A549 (cell line): ENCODE measurements around the gene FCHSD1. TPM values are rescaled to one million over a fixed set of nuclear protein-coding genes. Genes with fewer than 3 reads are reported as not detected.

Source experiments
- ATAC-seq, 2 experiments: fragments of 200-7000 bp in 1 of 2; fragments of >200 bp in 1 of 2; cut with Nextera tagmentation in 1 of 2; cut with Tn5 transposase in 1 of 2; 3 replicates each; pipeline versions ENCODE4 v1.8.0 to v1.9.1; 2018 to 2020; ENCODE audit warnings: mild to moderate bottlenecking in 1 of 2, moderate library complexity in 1 of 2
- CTCF ChIA-PET: fragments of 300-600 bp; sonication (Branson Sonifier 250); formaldehyde crosslinking; extraction: SDS; loops from one replicate; lab custom pipeline; 2021; ENCODE audit warnings: antibody characterized with exemption, inconsistent platforms; lab: Yijun Ruan, JAX
- POLR2A ChIA-PET: fragments of 350-600 bp; formaldehyde crosslinking; extraction: SDS; loops from one replicate; lab custom pipeline; 2021; ENCODE audit warnings: antibody characterized with exemption, inconsistent platforms; lab: Yijun Ruan, JAX
- DNase-seq, 2 experiments: peaks; one replicate each; pipeline versions ENCODE4 v3.0.0 to v3.0.0-alpha.2; 2011 to 2016; ENCODE audit warnings: low read depth in 1 of 2, low spot score in 1 of 2
- FAIRE-seq: peaks from 2 replicates; lab custom pipeline; 2011; peaks lifted over from hg19 to GRCh38; lab: Jason Lieb, UNC
- H3K27ac ChIP-seq, 2 experiments: fragments of >200 bp; sonication (Bioruptor Twin); formaldehyde crosslinking; 3 replicates each; pipeline ENCODE4 v1.5.1; 2016 to 2017
- H3K4me1 ChIP-seq: fragments of >200 bp; sonication (Bioruptor Twin); formaldehyde crosslinking; 3 replicates; pipeline ENCODE4 v1.6.1; 2016
- H3K4me2 ChIP-seq: fragments of >200 bp; sonication (Bioruptor Twin); formaldehyde crosslinking; 3 replicates; pipeline ENCODE4 v1.6.1; 2016
- H3K4me3 ChIP-seq: fragments of >200 bp; sonication (Bioruptor Twin); formaldehyde crosslinking; 3 replicates; pipeline ENCODE4 v1.5.1; 2016
- H3K9me3 ChIP-seq: fragments of >200 bp; sonication (Bioruptor Twin); formaldehyde crosslinking; 3 replicates; pipeline ENCODE4 v1.6.1; 2016
- ATOH8 ChIP-seq: fragments of 250-450 bp; sonication (Bioruptor Pico); IDR thresholded peaks from 2 replicates; pipeline ENCODE4 v1.5.0; 2020; ENCODE audit warnings: low read depth, mild to moderate bottlenecking, moderate library complexity
- HDAC2 ChIP-seq: fragments of 200-600 bp; sonication (generic); IDR thresholded peaks from 2 replicates; pipeline ENCODE4 v1.6.1; 2016
- HEYL ChIP-seq: fragments of 250-450 bp; sonication (Bioruptor Pico); IDR thresholded peaks from 2 replicates; pipeline ENCODE4 v1.8.0; 2021; ENCODE audit warnings: mild to moderate bottlenecking, moderate library complexity
- HOXB13 ChIP-seq: fragments of 250-450 bp; sonication (Bioruptor Pico); IDR thresholded peaks from 2 replicates; pipeline ENCODE4 v1.5.0; 2020; ENCODE audit warnings: low read depth, mild to moderate bottlenecking, moderate library complexity
- JUN ChIP-seq, 2 experiments: fragments of >200 bp; sonication (Bioruptor Twin); formaldehyde crosslinking; IDR thresholded peaks; 2 replicates in 1 of 2; 3 replicates in 1 of 2; pipeline ENCODE4 v1.6.1; 2016 to 2017
- MAX ChIP-seq: IDR thresholded peaks from 2 replicates; pipeline ENCODE4 v1.6.1; 2012
- NFE2L2 ChIP-seq: fragments of 150-350 bp; conservative IDR thresholded peaks from 2 replicates; pipeline ENCODE4 v1.6.1; 2014; ENCODE audit warnings: low read length
- NR3C1 ChIP-seq: fragments of >200 bp; sonication (Bioruptor Twin); formaldehyde crosslinking; IDR thresholded peaks from 3 replicates; pipeline ENCODE4 v1.6.1; 2017
- PBX3 ChIP-seq: IDR thresholded peaks from 2 replicates; pipeline ENCODE4 v1.6.1; 2012
- REST ChIP-seq: fragments of 200-600 bp; sonication (generic); IDR thresholded peaks from 2 replicates; pipeline ENCODE4 v1.6.1; 2016; ENCODE audit warnings: antibody characterized with exemption, mild to moderate bottlenecking, moderate library complexity
- RFX5 ChIP-seq: fragments of 450-650 bp; IDR thresholded peaks from 2 replicates; pipeline ENCODE4 v1.7.1; 2014; ENCODE audit warnings: antibody characterized with exemption, mild to moderate bottlenecking, moderate library complexity
- SMC3 ChIP-seq: fragments of >200 bp; sonication (Bioruptor Twin); formaldehyde crosslinking; IDR thresholded peaks from 3 replicates; pipeline ENCODE4 v1.6.1; 2018; ENCODE audit warnings: inconsistent platforms
- TFCP2L1 ChIP-seq: fragments of 250-450 bp; sonication (Bioruptor Pico); IDR thresholded peaks from 2 replicates; pipeline ENCODE4 v1.5.0; 2021; ENCODE audit warnings: mild to moderate bottlenecking
- ZFP36 ChIP-seq: fragments of 450-650 bp; IDR thresholded peaks from 2 replicates; pipeline ENCODE4 v1.6.1; 2014; ENCODE audit warnings: borderline replicate concordance; ENCODE audit not compliant: partially characterized antibody
- ZSCAN20 ChIP-seq: fragments of 250-450 bp; sonication (Bioruptor Pico); IDR thresholded peaks from 2 replicates; pipeline ENCODE4 v1.8.0; 2022; ENCODE audit warnings: mild to moderate bottlenecking, moderate library complexity
- WGBS: methylation state at CpG from one replicate; pipeline ENCODE4 v1.1.6; 2017; ENCODE audit errors: missing lambda C conversion rate; 5-methylcytosine and 5-hydroxymethylcytosine counted together
- polyA plus RNA-seq, 4 experiments: library from polyadenylated mRNA; depleted of rRNA in 3 of 4; stranded (reverse); fragments of >200 nt; fragmentation: RNase III in 1 of 4; extraction: RNeasy Plus Mini Kit Qiagen cat#74134 plus additional on column Dnase treatment in 1 of 4; gene quantifications; 2 replicates in 3 of 4; 3 replicates in 1 of 4; pipeline ENCODE4 v1.2.3, GENCODE V29; 2011 to 2017
- TF ChIP-seq, protein P1 (sequence below): fragments of >200 bp; sonication (Bioruptor Twin); formaldehyde crosslinking; IDR thresholded peaks from 3 replicates; pipeline ENCODE4 v1.6.1; 2016

The FCHSD1 gene
- polyA plus RNA-seq, 2 of the 4 experiments (the other 2 are of a cell fraction) = 12.2 to 14.5 TPM

DNA sequence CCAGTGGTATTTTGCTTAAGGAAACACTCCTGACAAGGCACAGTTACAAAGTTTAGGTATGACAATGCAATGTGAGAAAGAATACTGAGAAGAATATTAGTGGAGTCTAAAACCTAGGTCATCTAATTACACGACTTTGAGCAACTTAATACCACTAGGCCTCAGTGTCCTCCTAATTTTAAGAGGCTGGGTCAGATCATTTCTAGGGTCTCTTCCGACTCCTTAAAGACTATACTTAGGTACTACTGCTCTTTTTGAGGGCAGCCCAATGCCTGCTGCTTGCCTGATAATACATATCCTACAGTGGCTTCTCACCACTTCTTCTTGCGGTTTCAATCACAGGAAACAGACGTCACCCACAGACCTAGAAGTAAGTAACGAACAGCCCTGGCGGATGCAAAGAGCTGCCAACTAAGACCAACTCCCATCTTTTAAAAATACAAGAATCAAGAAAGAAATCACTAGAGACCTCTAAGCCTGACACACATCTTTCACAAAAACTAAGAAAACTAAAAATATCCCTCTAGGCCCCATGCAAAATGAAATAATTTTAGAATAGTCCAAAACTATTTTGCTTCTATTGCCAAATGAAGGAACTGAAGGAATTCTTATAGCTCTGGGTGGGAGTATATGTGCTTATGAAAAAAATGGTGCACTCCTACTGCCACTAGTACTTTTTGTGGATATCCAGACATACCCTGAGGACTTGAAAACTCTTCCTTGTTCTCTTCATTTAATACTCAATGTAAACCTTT lies 45.5 kb downstream of the FCHSD1 start:
- no peak for ATAC-seq

More for the DNA sequence above, 45.5 kb downstream of the FCHSD1 start:
- Histone ChIP-seq H3K27ac (peak overlapping the region in 1 of 2 experiments; percentile 18; a peak in 2 of 6 replicates), H3K4me2 (peak overlapping the region; percentile 8; the same call in 1 of the 3 replicates)
- CTCF ChIA-PET = interaction anchor here (1.5 to 5.8 kb wide), 2 partner anchors 12 to 14 kb away, joined by 5 to 56 read pairs; partner anchors contain the start of gene DIAPH1
- TF ChIP-seq SMC3 (no peak), HOXB13 (CRISPR knock-in tag) (no peak), HEYL (CRISPR knock-in tag) (no peak), TFCP2L1 (CRISPR knock-in tag) (no peak), ATOH8 (no peak), JUN (IDR thresholded peaks at IDR 0.05) (no peak), RFX5 (no peak), ZFP36 (no peak), NR3C1 (no peak), HDAC2 (no peak), REST (no peak), PBX3 (no peak), NFE2L2 (no peak), MAX (no peak), ZSCAN20 (CRISPR knock-in tag) (no peak)
- TF ChIP-seq, protein P1, sequence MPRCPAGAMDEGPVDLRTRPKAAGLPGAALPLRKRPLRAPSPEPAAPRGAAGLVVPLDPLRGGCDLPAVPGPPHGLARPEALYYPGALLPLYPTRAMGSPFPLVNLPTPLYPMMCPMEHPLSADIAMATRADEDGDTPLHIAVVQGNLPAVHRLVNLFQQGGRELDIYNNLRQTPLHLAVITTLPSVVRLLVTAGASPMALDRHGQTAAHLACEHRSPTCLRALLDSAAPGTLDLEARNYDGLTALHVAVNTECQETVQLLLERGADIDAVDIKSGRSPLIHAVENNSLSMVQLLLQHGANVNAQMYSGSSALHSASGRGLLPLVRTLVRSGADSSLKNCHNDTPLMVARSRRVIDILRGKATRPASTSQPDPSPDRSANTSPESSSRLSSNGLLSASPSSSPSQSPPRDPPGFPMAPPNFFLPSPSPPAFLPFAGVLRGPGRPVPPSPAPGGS = no peak
- TF ChIP-seq, all 56 proteins: peak for 0
- WGBS = 80% methylated on average over 6 of the region's 6 CpGs
- no peak for DNase-seq
- POLR2A ChIA-PET = no interaction called here
- Histone ChIP-seq H3K9me3 (no peaks in the 10 kb centered on the region), H3K4me1 (peaks cover 50% of the 10 kb centered on the region), H3K4me3 (no peak overlapping the region)
- FAIRE-seq = no peak
